ES-I3 (cell line): ENCODE data around the gene NSD2.

Experiments
- H3K36me3 ChIP-seq: 2 replicates; pipeline ENCODE4 v1.6.1; 2013; ENCODE audit warnings: mild to moderate bottlenecking, low read length, control low read depth, moderate library complexity; ENCODE audit not compliant: insufficient read depth
- H3K4me1 ChIP-seq: 2 replicates; pipeline ENCODE4 v1.6.1; 2013; ENCODE audit warnings: mild to moderate bottlenecking, control low read depth, low read length; ENCODE audit not compliant: insufficient read depth
- H3K9ac ChIP-seq: 2 replicates; pipeline ENCODE4 v1.6.1; 2013; ENCODE audit warnings: low read depth, mild to moderate bottlenecking, low read length, moderate library complexity
- H3K9me3 ChIP-seq: 2 replicates; pipeline ENCODE4 v1.6.1; 2013; ENCODE audit warnings: mild to moderate bottlenecking, low read length, moderate library complexity; ENCODE audit not compliant: control insufficient read depth, insufficient read depth

NSD2 gene

GRCh38 chr4:1883583-1883982, 12.4 kb downstream of the NSD2 start:
- H3K9ac ChIP-seq, result no peak overlapping the region
- H3K36me3 ChIP-seq, result no peaks in the 10 kb centered on the region
- no peaks in the 10 kb centered on the region for H3K9me3 ChIP-seq
- no peaks in the 10 kb centered on the region for H3K4me1 ChIP-seq

GRCh38 chr4:1885414-1885813, 14.2 kb downstream of the NSD2 start:
- Histone ChIP-seq H3K4me1 (no peaks in the 10 kb centered on the region), H3K9me3 (no peaks in the 10 kb centered on the region), H3K9ac (no peak overlapping the region)

GRCh38 chr4:1887052-1887451, 15.9 kb downstream of the NSD2 start:
- Histone ChIP-seq H3K4me1 (no peaks in the 10 kb centered on the region), H3K36me3 (no peaks in the 10 kb centered on the region)

More at GRCh38 chr4:1885414-1885813, 14.2 kb downstream of the NSD2 start:
- no peaks in the 10 kb centered on the region for H3K36me3 ChIP-seq

GRCh38 chr4:1890979-1891570, 19.9 kb downstream of the NSD2 start:
- Histone ChIP-seq H3K9me3 (no peaks in the 10 kb centered on the region), H3K36me3 (no peaks in the 10 kb centered on the region), H3K4me1 (no peaks in the 10 kb centered on the region), H3K9ac (no peak overlapping the region)

More at GRCh38 chr4:1887052-1887451, 15.9 kb downstream of the NSD2 start:
- no peaks in the 10 kb centered on the region for H3K9me3 ChIP-seq
- no peak overlapping the region for H3K9ac ChIP-seq

- peaks cover 6% of the 10 kb centered on the region for H3K36me3 ChIP-seq
- no peaks in the 10 kb centered on the region for H3K9me3 ChIP-seq
- H3K9ac ChIP-seq, result no peak overlapping the region
- H3K4me1 ChIP-seq, result no peaks in the 10 kb centered on the region
Measured at GRCh38 chr4:1895971-1896657, 24.9 kb downstream of the NSD2 start.

GRCh38 chr4:1896658-1896991, 25.4 kb downstream of the NSD2 start:
- Histone ChIP-seq H3K9ac (no peak overlapping the region), H3K9me3 (no peaks in the 10 kb centered on the region), H3K4me1 (no peaks in the 10 kb centered on the region), H3K36me3 (peaks cover 6% of the 10 kb centered on the region)

GRCh38 chr4:1898007-1898406, 26.8 kb downstream of the NSD2 start:
- Histone ChIP-seq H3K4me1 (no peaks in the 10 kb centered on the region), H3K36me3 (peaks cover 6% of the 10 kb centered on the region), H3K9ac (no peak overlapping the region), H3K9me3 (no peaks in the 10 kb centered on the region)

- H3K4me1 ChIP-seq, result no peaks in the 10 kb centered on the region
- H3K9ac ChIP-seq, result no peak overlapping the region
- H3K36me3 ChIP-seq, result peaks cover 6% of the 10 kb centered on the region
- H3K9me3 ChIP-seq, result no peaks in the 10 kb centered on the region
Measured at GRCh38 chr4:1898681-1899080, 27.5 kb downstream of the NSD2 start.

GRCh38 chr4:1899149-1900086, 28.2 kb downstream of the NSD2 start:
- Histone ChIP-seq H3K9ac (no peak overlapping the region), H3K4me1 (no peaks in the 10 kb centered on the region), H3K9me3 (no peaks in the 10 kb centered on the region), H3K36me3 (peaks cover 6% of the 10 kb centered on the region)

- Histone ChIP-seq H3K4me1 (no peaks in the 10 kb centered on the region), H3K9me3 (no peaks in the 10 kb centered on the region), H3K9ac (no peak overlapping the region), H3K36me3 (peaks cover 6% of the 10 kb centered on the region)
Measured at GRCh38 chr4:1900087-1900433, 28.9 kb downstream of the NSD2 start.

- no peak overlapping the region for H3K9ac ChIP-seq
- peaks cover 6% of the 10 kb centered on the region for H3K36me3 ChIP-seq
- no peaks in the 10 kb centered on the region for H3K4me1 ChIP-seq
- no peaks in the 10 kb centered on the region for H3K9me3 ChIP-seq
Measured at GRCh38 chr4:1900624-1901023, 29.4 kb downstream of the NSD2 start.

- H3K9ac ChIP-seq, result no peak overlapping the region
- peaks cover 6% of the 10 kb centered on the region for H3K36me3 ChIP-seq
- H3K4me1 ChIP-seq, result no peaks in the 10 kb centered on the region
- H3K9me3 ChIP-seq, result no peaks in the 10 kb centered on the region
Measured at GRCh38 chr4:1901127-1901526, 29.9 kb downstream of the NSD2 start.

GRCh38 chr4:1902243-1902642, 31.1 kb downstream of the NSD2 start:
- H3K9ac ChIP-seq, result no peak overlapping the region
- no peaks in the 10 kb centered on the region for H3K9me3 ChIP-seq
- H3K4me1 ChIP-seq, result no peaks in the 10 kb centered on the region
- H3K36me3 ChIP-seq, result peaks cover 6% of the 10 kb centered on the region

GRCh38 chr4:1903035-1903434, 31.8 kb downstream of the NSD2 start:
- Histone ChIP-seq H3K36me3 (peaks cover 6% of the 10 kb centered on the region), H3K4me1 (no peaks in the 10 kb centered on the region), H3K9me3 (no peaks in the 10 kb centered on the region), H3K9ac (no peak overlapping the region)

- no peaks in the 10 kb centered on the region for H3K9me3 ChIP-seq
- H3K9ac ChIP-seq, result no peak overlapping the region
- H3K36me3 ChIP-seq, result peaks cover 6% of the 10 kb centered on the region
- H3K4me1 ChIP-seq, result no peaks in the 10 kb centered on the region
Measured at GRCh38 chr4:1904042-1904441, 32.8 kb downstream of the NSD2 start.
